ENCODE results near the gene NOX5.
"Not testable (repeated sequence)": the region's sequence is repeated elsewhere in the genome, so short reads cannot be mapped to it uniquely, and the experiment has no call there.

NOX5 gene, protein sequence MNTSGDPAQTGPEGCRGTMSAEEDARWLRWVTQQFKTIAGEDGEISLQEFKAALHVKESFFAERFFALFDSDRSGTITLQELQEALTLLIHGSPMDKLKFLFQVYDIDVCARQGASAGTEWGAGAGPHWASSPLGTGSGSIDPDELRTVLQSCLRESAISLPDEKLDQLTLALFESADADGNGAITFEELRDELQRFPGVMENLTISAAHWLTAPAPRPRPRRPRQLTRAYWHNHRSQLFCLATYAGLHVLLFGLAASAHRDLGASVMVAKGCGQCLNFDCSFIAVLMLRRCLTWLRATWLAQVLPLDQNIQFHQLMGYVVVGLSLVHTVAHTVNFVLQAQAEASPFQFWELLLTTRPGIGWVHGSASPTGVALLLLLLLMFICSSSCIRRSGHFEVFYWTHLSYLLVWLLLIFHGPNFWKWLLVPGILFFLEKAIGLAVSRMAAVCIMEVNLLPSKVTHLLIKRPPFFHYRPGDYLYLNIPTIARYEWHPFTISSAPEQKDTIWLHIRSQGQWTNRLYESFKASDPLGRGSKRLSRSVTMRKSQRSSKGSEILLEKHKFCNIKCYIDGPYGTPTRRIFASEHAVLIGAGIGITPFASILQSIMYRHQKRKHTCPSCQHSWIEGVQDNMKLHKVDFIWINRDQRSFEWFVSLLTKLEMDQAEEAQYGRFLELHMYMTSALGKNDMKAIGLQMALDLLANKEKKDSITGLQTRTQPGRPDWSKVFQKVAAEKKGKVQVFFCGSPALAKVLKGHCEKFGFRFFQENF

DNA sequence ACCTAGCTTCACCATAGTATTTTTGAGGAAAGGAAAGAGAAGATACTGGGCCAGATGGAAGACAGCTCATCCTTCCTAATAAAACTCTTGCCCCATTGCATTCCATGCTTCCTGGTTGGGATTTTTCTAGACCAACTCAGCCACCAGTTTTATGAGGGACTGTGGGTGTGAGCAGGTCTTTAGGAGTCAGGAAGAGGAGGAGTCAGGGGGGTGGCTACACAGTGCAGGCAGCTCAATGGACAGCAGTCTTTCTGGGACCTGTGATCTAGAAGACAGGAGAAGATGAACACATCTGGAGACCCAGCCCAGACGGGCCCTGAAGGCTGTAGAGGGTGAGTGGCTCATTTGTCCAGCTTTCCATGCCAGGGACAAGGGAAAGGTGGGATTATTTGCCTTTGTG lies at the start of gene NOX5:
Gene NOX5, plus strand, starts transcription at position 242 of the 400 bp plus-strand sequence. Its CDS starts 41 bp downstream, at position 283.
- DNase-seq (ENCODE audit: low read depth), result no peak

DNA sequence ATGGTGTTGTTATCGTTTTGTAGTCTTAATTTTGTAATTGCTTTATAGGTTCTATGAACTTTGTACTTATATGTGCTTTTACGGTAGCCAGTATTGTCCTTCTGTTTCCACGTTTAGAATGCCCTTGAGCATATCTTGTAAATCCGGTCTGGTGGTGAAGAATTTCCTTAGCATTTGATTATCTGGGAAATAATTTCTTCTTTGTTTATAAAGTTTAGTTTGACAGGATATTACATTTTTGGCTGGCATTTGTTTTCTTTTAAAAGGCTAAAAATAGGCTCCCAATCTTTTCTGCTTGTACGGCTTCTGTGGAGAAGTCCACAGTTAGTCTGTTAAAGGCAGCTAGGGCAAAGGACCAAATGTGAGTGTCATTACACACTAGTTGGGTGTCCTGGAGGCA lies 47.5 kb upstream of the NOX5 start:
- DNase-seq (ENCODE audit: low read depth), result no peak

DNA sequence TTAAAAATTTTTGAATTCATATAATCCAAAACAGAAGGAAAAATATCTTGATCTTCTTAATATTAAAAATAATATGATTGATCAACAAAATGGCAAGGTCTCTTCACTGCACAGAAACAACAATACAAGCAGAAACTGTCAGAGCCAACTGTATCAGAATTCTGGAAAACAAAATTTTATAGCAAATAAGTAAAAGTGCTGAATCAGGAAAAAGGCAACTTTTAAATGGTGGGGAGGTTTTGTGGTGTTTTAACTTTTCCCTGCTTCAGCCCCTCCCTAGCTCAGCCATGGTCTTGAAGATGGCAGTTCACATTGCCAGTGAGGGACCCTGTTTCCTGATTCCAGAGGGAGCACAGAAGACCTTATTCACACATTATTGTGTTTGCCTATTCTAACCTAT lies 46.5 kb upstream of the NOX5 start:
- no peak for DNase-seq (ENCODE audit: low read depth)

DNA sequence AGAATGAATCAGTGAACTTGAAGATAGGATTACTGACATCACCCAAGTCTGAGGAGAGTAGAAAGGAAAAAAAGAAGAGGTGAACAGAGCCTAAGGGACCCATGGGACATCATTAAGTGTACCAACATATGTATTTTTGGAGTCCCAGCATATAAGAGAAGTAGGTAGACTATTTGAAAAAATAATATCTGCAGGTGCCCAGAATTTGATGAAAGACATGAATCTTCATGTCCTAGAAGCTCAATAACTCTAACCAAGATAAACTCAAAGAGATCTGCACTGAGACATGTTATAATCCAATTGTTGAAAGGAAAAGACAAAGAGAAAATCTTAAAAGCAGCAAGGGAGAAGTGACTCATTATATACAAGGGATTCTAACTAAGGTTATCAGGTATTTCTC lies 45.2 kb upstream of the NOX5 start:
- DNase-seq (ENCODE audit: low read depth), result no peak

DNA sequence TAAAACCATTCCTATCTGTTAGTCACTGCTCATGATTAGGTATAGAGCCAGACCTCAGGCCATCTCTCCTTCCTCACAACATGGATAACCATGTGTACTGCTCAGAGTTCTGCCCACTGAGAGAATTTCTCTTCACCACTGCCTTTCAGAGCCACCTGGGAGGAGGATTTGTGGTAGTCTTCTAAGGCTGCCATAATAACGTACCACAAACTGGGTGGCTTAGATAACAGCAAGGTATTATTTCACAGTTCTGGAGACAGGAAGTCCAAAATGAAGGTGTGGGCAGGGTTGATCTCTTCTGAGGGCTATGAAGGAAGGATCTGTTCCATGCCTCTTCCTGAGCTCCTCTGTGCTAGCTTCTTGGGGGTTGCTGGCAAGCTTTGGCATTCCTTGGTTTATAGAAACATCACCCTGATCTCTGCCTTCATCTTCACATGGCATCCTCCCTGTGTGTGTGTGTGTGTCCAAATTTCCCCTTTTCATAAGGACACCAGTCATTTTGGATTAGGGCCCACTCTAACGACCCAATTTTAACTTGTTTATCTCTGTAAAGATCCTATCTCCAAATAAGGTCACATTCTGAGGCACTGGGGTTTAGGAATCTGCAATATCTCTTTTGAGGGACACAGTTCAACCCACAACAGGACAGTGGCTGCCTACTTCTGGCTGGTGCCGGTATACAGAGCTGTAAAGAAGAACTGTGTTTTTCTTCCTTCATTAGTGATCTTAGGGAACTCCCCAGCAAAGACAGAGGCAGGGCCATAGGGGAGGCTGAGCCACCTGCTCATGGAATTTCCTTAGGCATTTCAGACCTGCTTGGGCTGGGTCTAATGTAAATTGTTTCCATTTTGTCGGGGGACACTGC lies 42.1 kb upstream of the NOX5 start:
- no peak for DNase-seq (ENCODE audit: low read depth)

DNA sequence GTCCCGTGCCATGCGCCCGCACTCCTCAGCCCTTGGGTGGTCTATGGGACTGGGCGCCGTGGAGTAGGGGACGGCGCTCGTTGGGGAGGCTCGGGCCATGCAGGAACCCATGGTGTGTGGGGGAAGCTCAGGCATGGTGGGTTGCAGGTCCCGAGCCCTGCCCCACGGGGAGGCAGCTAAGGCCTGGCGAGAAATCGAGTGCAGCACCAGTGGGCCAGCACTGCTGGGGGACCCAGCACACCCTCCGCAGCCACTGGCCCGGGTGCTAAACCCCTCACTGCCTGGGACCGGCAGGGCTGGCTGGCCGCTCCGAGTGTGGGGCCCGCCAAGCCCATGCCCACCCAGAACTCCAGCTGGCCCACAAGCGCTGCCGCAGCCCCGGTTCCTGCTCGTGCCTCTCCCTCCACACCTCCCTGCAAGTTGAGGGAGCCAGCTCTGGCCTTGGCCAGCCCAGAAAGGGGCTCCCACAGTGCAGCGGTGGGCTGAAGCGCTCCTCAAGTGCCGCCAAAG lies 38.8 kb upstream of the NOX5 start:
- DNase-seq (ENCODE audit: low read depth), result not testable (repeated sequence)

DNA sequence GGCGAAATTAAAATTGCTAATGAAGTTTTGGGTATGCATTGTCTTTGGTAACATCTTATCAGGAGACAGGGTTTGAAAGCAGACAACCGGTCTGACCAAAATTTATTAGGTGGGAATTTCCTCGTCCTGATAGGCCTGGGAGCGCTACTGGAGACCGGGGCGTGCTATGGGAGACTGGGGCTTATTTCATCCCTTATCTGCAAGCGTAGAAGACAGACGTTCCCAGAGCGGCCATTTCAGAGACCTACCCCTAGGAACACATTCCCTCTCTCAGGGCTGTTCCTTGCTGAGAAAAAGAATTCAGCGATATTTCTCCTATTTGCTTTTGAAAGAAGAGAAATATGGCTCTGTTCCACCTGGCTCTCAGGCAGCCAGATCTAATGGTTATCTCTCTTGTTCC lies 37.1 kb upstream of the NOX5 start:
- not testable (repeated sequence) for DNase-seq (ENCODE audit: low read depth)

DNA sequence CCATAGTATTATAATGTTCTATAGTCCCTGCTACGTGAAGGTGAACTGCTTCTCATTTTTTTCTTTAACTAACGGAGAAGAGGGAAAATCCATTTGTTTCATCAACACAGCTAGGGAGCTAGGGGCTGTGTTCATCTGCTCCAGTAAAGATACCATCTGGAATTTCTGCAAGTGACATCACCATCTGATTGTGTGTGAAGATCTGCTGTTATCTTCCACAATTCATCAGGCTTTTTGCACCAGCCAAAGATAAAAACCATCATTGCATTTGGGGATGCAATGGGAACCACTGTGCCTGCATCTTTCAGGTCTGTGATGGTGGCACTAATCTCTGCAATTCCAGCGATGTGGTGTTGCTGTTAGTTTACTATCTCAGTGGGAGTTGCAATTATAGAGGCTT lies 35.5 kb upstream of the NOX5 start:
- no peak for DNase-seq (ENCODE audit: low read depth)

DNA sequence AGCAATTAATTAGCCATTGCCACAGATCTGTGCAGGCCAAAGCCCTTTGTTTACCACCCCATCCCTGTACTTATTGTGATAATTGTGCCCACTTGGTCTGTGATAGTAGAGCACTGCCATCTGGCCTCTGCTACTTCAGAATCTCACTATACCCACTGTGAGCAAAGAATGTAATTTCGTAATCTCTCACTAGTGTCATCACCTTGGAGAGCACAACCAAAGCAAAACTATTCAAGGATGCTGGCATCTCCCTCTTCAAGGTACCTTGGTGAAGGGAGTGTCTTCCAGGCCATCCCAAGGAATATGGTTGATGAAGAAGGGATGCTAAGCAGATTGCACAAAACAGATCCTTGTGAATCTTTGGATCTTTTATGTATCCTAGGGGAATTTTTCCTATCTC lies 34.7 kb upstream of the NOX5 start:
- no peak for DNase-seq (ENCODE audit: low read depth)

DNA sequence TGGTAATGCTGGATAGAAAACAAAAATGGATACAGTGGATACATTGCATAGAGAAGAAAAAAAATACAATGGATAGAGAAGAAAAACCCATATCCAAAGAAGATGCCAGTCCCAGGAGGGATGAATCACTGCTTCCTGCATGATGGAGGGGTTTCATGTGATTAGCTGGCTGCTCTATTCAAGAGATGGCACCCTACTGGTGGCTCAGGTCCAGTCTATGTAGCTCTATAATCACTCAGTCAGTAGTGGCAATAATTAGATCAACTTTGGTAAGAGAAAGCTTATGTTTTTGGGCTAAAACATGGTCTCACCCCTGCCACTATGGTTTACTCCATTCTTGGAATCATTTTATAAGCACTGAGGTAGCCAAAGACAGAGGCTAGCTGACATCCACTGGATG lies 33.7 kb upstream of the NOX5 start:
- no peak for DNase-seq (ENCODE audit: low read depth)

DNA sequence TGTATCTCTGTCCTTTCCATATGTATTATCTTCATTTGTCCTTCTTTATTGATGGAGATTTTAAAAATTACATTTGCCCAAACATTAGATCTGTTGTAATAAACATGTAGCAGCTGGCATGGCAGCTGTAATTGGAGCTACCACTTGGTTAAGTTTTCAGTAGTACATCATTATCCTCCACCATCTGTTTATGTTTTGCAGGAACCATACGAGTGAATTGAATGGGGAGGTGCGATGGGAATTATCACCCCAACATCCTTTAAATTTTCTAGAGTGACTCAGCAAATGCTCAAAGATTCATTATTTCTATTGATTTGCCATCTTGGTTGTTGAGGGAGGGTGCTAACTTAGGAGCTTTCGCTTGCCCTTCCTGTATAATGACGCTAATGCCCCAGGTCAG lies 32.6 kb upstream of the NOX5 start:
- no peak for DNase-seq (ENCODE audit: low read depth)

DNA sequence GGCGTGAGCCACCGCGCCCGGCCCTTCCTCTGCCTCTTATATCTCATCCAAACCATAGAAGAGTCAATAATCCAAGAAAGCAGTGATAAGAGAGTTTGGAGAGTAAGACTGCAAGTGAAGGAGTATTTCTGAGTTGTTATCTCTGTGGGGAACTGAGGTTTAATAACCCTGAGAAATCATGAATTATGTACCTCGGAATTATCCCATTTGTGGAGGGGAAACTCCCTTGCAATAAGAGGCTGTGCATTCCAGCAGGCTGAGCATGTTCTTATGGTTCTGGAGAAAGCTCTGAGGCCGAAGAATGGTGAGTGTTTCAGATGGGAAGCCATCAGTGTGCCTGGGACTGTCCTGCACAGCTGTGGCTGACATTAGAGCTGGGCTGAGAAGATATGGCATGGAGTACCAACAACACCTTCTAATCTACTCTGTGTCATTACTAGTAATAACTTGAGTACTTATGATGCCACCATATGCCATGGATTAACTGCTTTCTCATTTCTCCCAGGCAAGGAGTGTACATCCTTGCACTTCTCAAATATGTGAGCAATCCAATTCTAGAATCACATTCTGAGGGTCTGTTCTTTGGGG lies 31.4 kb upstream of the NOX5 start:
- no peak for DNase-seq (ENCODE audit: low read depth)

DNA sequence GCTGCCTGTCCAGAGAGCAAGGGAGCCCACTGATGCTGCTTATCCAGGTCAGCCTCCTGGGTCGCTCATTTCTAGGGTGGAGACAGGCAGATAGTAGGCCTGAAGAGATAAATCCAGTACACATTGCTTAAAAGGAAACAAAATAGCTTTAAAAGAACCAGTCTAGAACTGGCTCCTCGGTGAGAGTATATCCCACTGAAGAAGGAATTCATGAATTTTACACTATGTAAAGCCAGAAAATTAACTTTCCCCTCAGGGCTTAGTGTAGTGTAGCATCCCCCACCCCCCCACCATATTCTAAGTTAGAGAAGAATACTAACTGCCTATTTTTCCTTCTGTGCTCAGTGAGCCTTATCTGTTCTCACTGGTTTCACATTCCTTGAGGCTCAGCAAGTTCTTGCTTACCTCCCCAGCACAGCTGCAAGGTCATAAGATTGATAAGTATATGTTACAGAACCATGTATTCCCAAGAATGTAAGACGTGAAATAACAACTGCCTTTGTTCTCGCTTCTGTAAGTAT lies 30.5 kb upstream of the NOX5 start:
- no peak for DNase-seq (ENCODE audit: low read depth)

DNA sequence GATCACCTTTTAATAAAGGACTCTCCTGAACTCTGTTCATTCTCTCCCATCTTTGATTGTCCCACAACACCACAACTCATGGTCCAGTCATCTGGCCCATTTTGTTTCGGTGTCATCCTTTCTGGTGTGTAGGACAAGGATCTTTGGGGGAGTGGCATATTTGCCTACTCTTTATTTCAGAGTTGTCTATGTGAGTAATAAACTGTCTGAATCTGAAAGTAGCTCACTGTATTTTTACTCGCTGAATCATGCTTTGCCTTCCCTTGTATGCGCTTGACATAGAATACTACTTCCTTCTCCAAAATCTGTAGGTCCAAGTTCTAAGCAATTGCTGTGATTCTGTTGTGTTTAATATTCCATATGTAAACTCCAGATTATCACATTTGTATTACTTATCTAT lies 29.9 kb upstream of the NOX5 start:
- DNase-seq (ENCODE audit: low read depth), result no peak

DNA sequence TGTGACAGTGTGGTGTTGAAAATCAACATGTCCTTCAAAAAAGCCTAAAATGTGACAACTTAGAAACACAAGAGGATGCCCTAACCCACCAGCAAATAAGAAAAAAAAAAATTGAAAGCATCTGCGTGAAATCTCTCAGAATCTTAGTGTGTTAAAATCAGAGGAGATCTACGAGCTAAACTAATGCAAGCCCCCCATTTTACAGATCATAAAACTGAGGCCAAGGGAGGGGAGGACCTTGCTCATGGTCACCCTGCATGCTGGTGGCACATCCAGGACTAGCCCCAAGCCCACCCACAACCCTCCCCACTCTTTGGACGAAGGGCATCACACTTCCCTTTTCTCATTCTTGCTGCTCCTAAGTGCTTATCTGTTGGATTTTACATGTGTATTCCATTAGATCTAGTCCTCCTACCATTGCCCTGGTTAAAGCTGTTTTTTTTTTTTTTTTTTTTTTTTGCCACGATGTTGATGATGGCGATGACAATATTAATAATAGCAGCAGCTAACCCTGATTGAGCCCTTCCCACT lies 29.1 kb upstream of the NOX5 start:
- no peak for DNase-seq (ENCODE audit: low read depth)

DNA sequence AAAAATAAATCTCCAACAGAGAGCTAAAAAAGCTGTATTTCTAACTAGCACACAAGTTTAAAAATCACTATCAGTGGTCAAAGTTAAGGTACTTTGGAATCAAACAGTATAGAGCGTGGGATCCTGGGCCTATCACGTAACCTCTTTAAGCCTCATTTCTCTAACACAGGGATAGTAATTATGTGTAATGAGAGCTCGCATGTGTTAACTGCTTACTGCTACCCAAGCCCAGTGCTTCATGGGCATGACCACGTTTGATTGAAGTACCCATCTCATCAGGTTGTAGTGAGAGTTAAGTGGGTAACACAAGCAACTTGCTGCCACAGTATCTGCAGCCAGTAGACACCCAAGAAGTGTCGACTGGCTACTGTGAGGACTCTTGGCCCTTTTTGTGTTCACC lies 28.2 kb upstream of the NOX5 start:
- DNase-seq (ENCODE audit: low read depth), result no peak

DNA sequence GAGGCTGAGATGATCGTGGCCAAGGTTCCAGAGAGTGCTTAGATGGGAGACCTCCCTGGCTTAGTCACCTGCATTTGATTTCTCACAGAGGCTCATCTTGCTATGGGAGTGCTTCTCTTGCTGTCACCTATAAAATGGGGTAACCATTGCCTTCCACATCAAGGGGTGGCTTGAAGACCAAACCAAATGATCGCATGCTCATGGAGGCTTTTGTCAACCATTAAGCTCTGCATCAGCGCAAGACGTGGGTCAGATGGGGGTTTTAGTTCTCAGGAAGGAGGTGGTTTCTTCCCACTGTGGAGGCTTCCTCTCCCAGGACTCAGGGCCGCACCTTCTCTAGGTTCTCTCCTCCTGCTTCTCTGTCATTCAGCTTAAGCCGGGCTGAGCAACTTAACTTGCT lies 27.4 kb upstream of the NOX5 start:
- no peak for DNase-seq (ENCODE audit: low read depth)

DNA sequence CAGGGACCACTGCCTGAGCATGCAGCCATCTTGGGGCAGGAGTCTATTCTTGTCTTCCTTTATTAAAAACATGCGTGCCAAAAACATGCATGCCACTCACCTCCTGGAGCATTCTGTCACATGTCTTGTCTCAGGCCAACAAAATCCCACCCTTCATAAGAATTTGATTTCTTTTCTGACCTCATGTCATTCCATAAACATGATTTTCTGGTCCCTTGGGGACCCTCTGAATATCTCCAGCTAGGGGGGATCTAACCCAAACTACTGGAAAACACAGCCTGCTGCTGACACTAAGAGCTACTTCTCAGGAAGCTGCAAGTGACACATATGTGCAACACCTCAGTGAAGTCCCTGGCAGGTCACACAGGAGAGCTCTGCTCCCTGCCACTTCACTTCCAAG lies 26.8 kb upstream of the NOX5 start:
- no peak for DNase-seq (ENCODE audit: low read depth)

DNA sequence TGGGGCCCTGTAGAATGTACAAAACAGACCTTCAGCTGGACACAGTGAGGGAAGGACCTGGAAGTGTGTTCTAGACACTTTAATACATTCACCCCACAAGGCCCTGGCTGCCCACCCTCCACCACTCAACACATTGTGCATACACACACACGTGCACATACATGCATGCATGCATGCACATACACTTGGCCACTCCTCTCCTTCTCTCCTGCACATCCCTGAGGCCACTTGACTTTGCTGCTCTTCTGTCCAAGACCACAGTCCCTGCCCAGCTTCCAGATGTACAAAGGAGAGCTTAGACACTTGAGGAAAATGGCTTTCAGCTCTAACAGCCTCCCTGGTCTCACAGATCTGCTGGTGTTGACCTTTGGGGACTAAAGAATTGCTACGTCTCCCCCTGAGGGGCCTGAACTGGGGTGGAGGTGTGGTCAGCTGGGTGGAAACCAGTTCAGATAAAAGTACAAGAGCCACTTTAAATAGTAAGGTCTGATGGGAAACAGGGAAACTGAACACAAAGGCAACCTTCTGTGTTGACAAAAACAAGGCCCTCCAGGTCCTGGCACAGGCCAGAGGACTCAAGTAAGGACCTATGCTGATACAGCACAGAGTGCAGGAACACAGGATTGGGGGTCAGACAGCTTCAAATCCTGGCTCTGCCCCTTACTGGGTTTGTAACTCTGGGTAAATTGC lies 24.8 kb upstream of the NOX5 start:
- no peak for DNase-seq (ENCODE audit: low read depth)

DNA sequence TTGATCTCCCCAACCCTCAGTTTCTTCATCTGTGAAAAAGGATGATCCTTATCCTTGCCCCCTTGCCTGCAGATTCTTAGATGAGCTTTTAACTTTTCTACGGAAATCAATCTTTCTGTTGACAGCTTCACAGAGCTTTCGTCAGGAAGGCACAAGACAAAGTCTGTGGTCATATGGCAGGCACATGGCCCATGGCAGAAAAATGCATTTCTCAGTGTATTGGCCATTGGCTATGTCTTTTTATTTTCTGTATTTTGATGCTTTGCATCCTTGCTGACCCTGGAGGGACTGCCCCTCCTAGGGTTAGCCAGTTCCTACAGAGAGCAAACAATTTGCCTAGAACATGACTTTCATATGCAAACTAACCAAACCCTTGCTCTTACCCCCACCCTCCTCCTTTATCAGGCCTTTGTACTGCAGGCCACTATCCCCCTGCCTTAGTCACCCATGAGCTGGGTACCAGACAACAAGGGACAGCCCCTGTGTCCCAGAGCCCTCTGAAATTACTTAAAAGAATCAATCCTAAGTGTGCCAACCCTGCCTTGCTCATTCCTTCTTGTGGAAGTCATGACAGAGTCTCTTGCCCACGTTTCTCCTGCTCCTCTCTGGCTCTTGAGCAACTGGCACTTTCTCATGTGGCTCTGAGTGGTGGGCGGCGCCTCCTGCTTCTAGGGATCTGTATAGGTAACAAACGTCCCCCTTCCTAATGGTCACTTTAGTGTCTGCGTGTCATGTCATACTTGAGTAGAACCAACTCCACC lies 24.1 kb upstream of the NOX5 start:
- no peak for DNase-seq (ENCODE audit: low read depth)

All from activated T-cell treated with anti-CD3 and anti-CD28 coated beads for 48 hours (primary cell).